Measurements from ENCODE around the gene CMSS1. TPM values are rescaled to one million over a fixed set of nuclear protein-coding genes. Genes with fewer than 3 reads are reported as not detected.

The CMSS1 gene
- total and polyA plus RNA-seq, 9 donors, result 14.5 to 54.0 (median 24.9) TPM

DNA sequence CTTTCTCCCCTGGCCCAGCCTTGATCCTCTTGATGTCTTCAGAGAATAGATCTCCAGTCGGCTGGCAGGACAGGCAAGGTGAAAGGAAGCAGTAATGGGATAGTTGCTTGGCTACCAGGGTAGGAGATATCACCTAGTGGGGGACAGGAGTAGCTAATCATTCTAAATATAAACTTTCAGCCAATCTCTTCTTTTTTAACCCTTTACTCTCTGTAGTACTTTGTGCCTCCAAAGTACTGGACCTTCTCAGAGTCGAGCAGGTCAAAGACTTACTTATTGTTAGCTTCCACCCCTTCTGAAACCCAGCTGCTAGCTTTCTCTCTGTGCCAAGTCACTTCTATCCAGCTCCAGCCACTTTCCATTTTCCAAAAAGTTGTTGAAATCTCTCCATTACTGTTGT lies 340.0 kb downstream of the CMSS1 start:
- Histone ChIP-seq H3K27ac (no peak overlapping the region), H3K27me3 (no peaks in the 10 kb centered on the region), H3K4me3 (no peak overlapping the region), H3K36me3 (no peaks in the 10 kb centered on the region), H3K4me1 (ENCODE audit: insufficient read depth) (peaks cover 7% of the 10 kb centered on the region), H3K9me3 (no peaks in the 10 kb centered on the region)
- no peak for DNase-seq
- no peak for TF ChIP-seq EP300 (IDR thresholded peaks at IDR 0.05)
- no peak for TF ChIP-seq POLR2A (IDR thresholded peaks at IDR 0.05)
- TF ChIP-seq, protein P1, sequence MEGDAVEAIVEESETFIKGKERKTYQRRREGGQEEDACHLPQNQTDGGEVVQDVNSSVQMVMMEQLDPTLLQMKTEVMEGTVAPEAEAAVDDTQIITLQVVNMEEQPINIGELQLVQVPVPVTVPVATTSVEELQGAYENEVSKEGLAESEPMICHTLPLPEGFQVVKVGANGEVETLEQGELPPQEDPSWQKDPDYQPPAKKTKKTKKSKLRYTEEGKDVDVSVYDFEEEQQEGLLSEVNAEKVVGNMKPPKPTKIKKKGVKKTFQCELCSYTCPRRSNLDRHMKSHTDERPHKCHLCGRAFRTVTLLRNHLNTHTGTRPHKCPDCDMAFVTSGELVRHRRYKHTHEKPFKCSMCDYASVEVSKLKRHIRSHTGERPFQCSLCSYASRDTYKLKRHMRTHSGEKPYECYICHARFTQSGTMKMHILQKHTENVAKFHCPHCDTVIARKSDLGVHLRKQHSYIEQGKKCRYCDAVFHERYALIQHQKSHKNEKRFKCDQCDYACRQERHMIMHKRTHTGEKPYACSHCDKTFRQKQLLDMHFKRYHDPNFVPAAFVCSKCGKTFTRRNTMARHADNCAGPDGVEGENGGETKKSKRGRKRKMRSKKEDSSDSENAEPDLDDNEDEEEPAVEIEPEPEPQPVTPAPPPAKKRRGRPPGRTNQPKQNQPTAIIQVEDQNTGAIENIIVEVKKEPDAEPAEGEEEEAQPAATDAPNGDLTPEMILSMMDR (IDR thresholded peaks at IDR 0.05), result no peak
- intact Hi-C loops (cut with DNase I), result no loop called here
- WGBS, 3 donors, result 57 to 64% (median 57%) methylated on average over 2 of the region's 2 CpGs

DNA sequence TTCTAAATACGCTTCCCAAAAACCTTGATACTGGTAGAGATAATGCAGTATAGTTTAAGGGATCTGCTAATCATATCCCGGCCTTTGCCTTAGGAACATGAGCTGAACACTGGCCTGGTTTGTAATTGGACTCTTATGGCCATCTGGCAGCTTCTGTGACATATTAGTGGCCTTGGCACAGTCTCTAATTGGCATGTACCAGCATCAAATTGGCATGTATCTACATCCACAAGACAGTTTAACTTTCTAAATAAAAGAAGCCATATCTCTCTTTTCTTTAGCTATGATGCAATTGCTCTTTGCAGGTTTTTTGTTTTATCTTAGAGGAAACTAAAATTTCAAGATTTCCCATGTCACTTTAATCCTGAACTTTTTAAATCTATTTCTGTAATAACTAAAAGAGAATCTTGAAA lies 341.3 kb downstream of the CMSS1 start:
- H3K4me3 ChIP-seq, result no peak overlapping the region
- 75 to 86% (median 83%) methylated on average over 2 of the region's 2 CpGs for WGBS, 3 donors
- no peak for DNase-seq
- TF ChIP-seq, protein P1 (IDR thresholded peaks at IDR 0.05), result no peak
- no peak for TF ChIP-seq EP300 (IDR thresholded peaks at IDR 0.05)
- no peak for TF ChIP-seq POLR2A (IDR thresholded peaks at IDR 0.05)
- peak overlapping the region; percentile 1 to 6 for H3K27ac ChIP-seq
- H3K9me3 ChIP-seq, result no peaks in the 10 kb centered on the region
- intact Hi-C loops (cut with DNase I), result no loop called here
- H3K36me3 ChIP-seq, result no peaks in the 10 kb centered on the region
- peaks cover 7% of the 10 kb centered on the region for H3K4me1 ChIP-seq (ENCODE audit: insufficient read depth)
- H3K27me3 ChIP-seq, result no peaks in the 10 kb centered on the region

DNA sequence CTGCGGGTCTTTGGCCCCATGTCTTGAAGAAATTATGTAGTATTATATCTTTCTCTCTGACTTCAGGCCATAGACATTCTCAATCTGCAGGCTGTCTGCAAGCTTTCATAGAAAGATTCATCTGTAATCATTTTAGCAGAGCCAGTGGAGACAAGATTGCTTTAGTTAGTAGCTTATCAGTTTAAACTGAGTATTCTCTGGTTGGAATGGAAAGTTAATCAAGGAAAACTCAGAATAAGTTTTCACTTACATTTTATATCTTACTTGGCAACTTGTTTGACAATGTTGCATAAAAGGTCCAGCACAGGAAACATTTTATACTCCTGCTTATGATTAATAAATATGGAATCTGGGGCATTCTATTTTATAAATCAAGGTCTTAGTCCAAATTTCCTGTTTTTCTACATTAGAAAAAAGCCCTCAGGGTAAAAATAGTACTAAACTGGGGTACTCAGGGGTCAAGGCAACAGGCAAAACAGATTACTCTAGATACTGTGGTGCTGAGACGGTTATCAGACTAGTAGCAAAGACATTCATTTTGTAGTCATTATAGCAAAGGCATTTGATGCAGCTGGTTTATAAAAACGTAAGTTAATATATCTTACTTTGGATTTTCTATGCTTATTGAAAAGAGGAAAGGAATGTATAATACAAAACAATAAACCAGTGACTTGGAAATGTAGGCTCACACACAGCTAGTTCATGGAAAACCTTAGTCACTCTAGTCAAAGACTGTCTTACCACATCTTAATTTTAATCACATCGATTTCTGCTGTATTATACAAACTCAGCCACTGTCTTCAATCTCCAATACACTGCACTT lies 341.9 kb downstream of the CMSS1 start:
- no peaks in the 10 kb centered on the region for H3K9me3 ChIP-seq
- no peak overlapping the region for H3K4me3 ChIP-seq
- H3K27me3 ChIP-seq, result no peaks in the 10 kb centered on the region
- TF ChIP-seq EP300 (IDR thresholded peaks at IDR 0.05) (no peak), POLR2A (IDR thresholded peaks at IDR 0.05) (no peak)
- TF ChIP-seq, protein P1 (IDR thresholded peaks at IDR 0.05), result no peak
- intact Hi-C loops (cut with DNase I), result no loop called here
- 11 to 14% (median 12%) methylated on average over 4 of the region's 4 CpGs for WGBS, 3 donors
- peaks cover 7% of the 10 kb centered on the region for H3K4me1 ChIP-seq (ENCODE audit: insufficient read depth)
- peak overlapping the region in 1 of 2 donors; percentile 6 for H3K27ac ChIP-seq
- no peaks in the 10 kb centered on the region for H3K36me3 ChIP-seq
- no peak for DNase-seq

DNA sequence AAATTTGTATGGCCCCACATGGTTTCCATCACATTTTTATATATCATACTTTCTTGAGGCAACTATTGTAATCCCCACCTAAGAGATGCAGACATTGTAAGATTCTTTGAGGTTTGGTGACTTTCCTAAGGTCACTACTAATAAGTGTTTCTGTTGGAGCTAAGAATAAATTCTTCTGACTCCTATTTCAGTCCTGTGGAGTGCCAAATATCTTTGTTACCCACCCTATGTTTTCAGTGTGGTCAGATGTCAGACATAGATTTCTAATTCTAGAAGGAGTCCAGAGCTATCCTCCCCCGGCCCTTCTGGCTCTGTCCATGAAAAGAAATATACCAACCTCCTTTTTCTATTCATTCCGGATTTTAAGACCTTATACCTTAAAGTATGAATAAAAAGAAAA lies 342.9 kb downstream of the CMSS1 start:
- intact Hi-C loops (cut with DNase I), result no loop called here
- H3K9me3 ChIP-seq, result no peaks in the 10 kb centered on the region

More for the DNA sequence above, 342.9 kb downstream of the CMSS1 start:
- H3K27me3 ChIP-seq, result no peaks in the 10 kb centered on the region
- WGBS, 3 donors, result 73 to 75% (median 73%) methylated on average over 2 of the region's 2 CpGs
- no peaks in the 10 kb centered on the region for H3K36me3 ChIP-seq
- TF ChIP-seq POLR2A (IDR thresholded peaks at IDR 0.05), result no peak
- TF ChIP-seq, protein P1 (IDR thresholded peaks at IDR 0.05), result no peak
- TF ChIP-seq EP300 (IDR thresholded peaks at IDR 0.05), result no peak
- peaks cover 7% of the 10 kb centered on the region for H3K4me1 ChIP-seq (ENCODE audit: insufficient read depth)
- H3K4me3 ChIP-seq, result no peak overlapping the region
- no peak for DNase-seq
- H3K27ac ChIP-seq, result peak overlapping the region in 1 of 2 donors; percentile 3
